Smooth muscle cell (in vitro differentiated cells): Measurements from ENCODE around the gene TYW5. TPM values are rescaled to one million over a fixed set of nuclear protein-coding genes. Genes with fewer than 3 reads are reported as not detected.

ENCODE experiments used
- DNase-seq: peaks from one replicate; lab custom pipeline; 2025; ENCODE audit not compliant: unreplicated experiment; lab: John Stamatoyannopoulos, UW
- H2AFZ ChIP-seq: fragments of 200-600 bp; sonication (generic); 2 replicates; pipeline ENCODE4 v1.6.0; 2016; ENCODE audit warnings: antibody characterized with exemption, low read depth, mild to moderate bottlenecking
- H3F3A ChIP-seq: fragments of 200-600 bp; sonication (generic); 2 replicates; pipeline ENCODE4 v1.6.0; 2017; ENCODE audit warnings: antibody characterized with exemption, low read depth
- H3K27ac ChIP-seq: fragments of 200-600 bp; sonication (generic); 2 replicates; pipeline ENCODE4 v1.5.1; 2016; ENCODE audit warnings: low read depth, mild to moderate bottlenecking
- H3K27me3 ChIP-seq: fragments of 200-600 bp; sonication (generic); 2 replicates; pipeline ENCODE4 v1.6.1; 2016; ENCODE audit warnings: low read depth, mild to moderate bottlenecking
- H3K36me3 ChIP-seq: fragments of 200-600 bp; sonication (generic); 2 replicates; pipeline ENCODE4 v1.5.1; 2016; ENCODE audit warnings: low read depth
- H3K4me1 ChIP-seq: fragments of 200-600 bp; sonication (generic); 2 replicates; pipeline ENCODE4 v1.5.1; 2016; ENCODE audit warnings: low read depth
- H3K4me2 ChIP-seq: fragments of 200-600 bp; sonication (generic); 2 replicates; pipeline ENCODE4 v1.6.0; 2016; ENCODE audit warnings: mild to moderate bottlenecking
- H3K4me3 ChIP-seq: fragments of 200-600 bp; sonication (generic); 2 replicates; pipeline ENCODE4 v1.5.1; 2016; ENCODE audit warnings: mild to moderate bottlenecking
- H3K79me2 ChIP-seq: fragments of 200-600 bp; sonication (generic); 2 replicates; pipeline ENCODE4 v1.6.0; 2016; ENCODE audit warnings: low read depth, mild to moderate bottlenecking
- H3K9ac ChIP-seq: fragments of 200-600 bp; sonication (generic); 2 replicates; pipeline ENCODE4 v1.6.0; 2016; ENCODE audit warnings: low read depth
- H3K9me3 ChIP-seq: fragments of 200-600 bp; sonication (generic); replicated peaks from 2 replicates; pipeline ENCODE4 v1.5.1; 2016; ENCODE audit warnings: low read depth
- H4K20me1 ChIP-seq: fragments of 200-600 bp; sonication (generic); 2 replicates; pipeline ENCODE4 v1.6.0; 2016; ENCODE audit warnings: low read depth
- CTCF ChIP-seq: fragments of 200-600 bp; sonication (generic); IDR thresholded peaks from 2 replicates; pipeline ENCODE4 v1.5.1; 2017; ENCODE audit warnings: borderline replicate concordance, mild to moderate bottlenecking, antibody characterized with exemption; ENCODE audit not compliant: insufficient read depth, poor library complexity, severe bottlenecking
- WGBS: methylation state at CpG from one replicate; pipeline ENCODE4 v1.1.7; 2016; ENCODE audit warnings: low lambda C conversion rate; 5-methylcytosine and 5-hydroxymethylcytosine counted together
- polyA plus RNA-seq: library from polyadenylated mRNA; unstranded; fragments of >200 nt; fragmentation: Nextera tagmentation; extraction: Ambion mirVana; gene quantifications from 2 replicates; pipeline ENCODE4 v1.2.1, GENCODE V29; 2016
- total RNA-seq: library from RNA; depleted of rRNA; stranded (reverse); fragments of >200 nt; gene quantifications from 2 replicates; pipeline ENCODE4 v1.2.3, GENCODE V29; 2014

The TYW5 gene
- total and polyA plus RNA-seq, 2 experiments from 2014 or later, result 6.6 to 14.6 TPM

GRCh38 chr2:199943373-199943772 lies 11.9 kb downstream of the TYW5 start:
- no peak for TF ChIP-seq CTCF
- Histone ChIP-seq H3F3A (no peaks in the 10 kb centered on the region), H3K9ac (no peak overlapping the region), H3K4me2 (no peak overlapping the region), H3K79me2 (no peaks in the 10 kb centered on the region), H3K9me3 (no peaks in the 10 kb centered on the region), H4K20me1 (peaks cover 20% of the 10 kb centered on the region), H3K4me1 (no peaks in the 10 kb centered on the region), H3K27ac (no peak overlapping the region), H3K4me3 (no peak overlapping the region), H3K36me3 (peaks cover 2% of the 10 kb centered on the region), H3K27me3 (no peaks in the 10 kb centered on the region), H2AFZ (no peak overlapping the region)
- 96% methylated on average over 4 of the region's 4 CpGs for WGBS
- no peak for DNase-seq

GRCh38 chr2:199940373-199940772 lies 14.9 kb downstream of the TYW5 start:
- 91% methylated on average over 2 of the region's 2 CpGs for WGBS
- Histone ChIP-seq H3K4me2 (no peak overlapping the region), H3K4me1 (no peaks in the 10 kb centered on the region), H3F3A (no peaks in the 10 kb centered on the region), H3K9me3 (no peaks in the 10 kb centered on the region), H3K9ac (no peak overlapping the region), H3K4me3 (no peak overlapping the region), H3K27me3 (no peaks in the 10 kb centered on the region), H2AFZ (no peak overlapping the region), H3K36me3 (peaks cover 4% of the 10 kb centered on the region), H3K27ac (no peak overlapping the region), H3K79me2 (peaks cover 4% of the 10 kb centered on the region), H4K20me1 (peaks cover 17% of the 10 kb centered on the region)
- TF ChIP-seq CTCF, result peak; percentile 31
- DNase-seq, result no peak

GRCh38 chr2:199936554-199936953 lies 18.7 kb downstream of the TYW5 start:
- Histone ChIP-seq H3K9ac (no peak overlapping the region), H2AFZ (no peak overlapping the region), H3K9me3 (no peaks in the 10 kb centered on the region), H3F3A (peaks cover 5% of the 10 kb centered on the region), H3K36me3 (peaks cover 17% of the 10 kb centered on the region), H3K4me2 (no peak overlapping the region), H4K20me1 (peaks cover 20% of the 10 kb centered on the region), H3K4me3 (no peak overlapping the region), H3K79me2 (peaks cover 4% of the 10 kb centered on the region), H3K27me3 (no peaks in the 10 kb centered on the region), H3K4me1 (peaks cover 4% of the 10 kb centered on the region), H3K27ac (no peak overlapping the region)
- no peak for TF ChIP-seq CTCF
- no peak for DNase-seq
- 92% methylated on average over 2 of the region's 2 CpGs for WGBS

GRCh38 chr2:199933466-199933865 lies 21.8 kb downstream of the TYW5 start:
- no peak for DNase-seq
- H4K20me1 ChIP-seq, result peaks cover 7% of the 10 kb centered on the region
- 80% methylated on average over 3 of the region's 3 CpGs for WGBS

More at GRCh38 chr2:199933466-199933865, 21.8 kb downstream of the TYW5 start:
- Histone ChIP-seq H3K9ac (no peak overlapping the region), H3F3A (peaks cover 5% of the 10 kb centered on the region), H3K4me1 (peaks cover 4% of the 10 kb centered on the region), H3K4me3 (no peak overlapping the region), H2AFZ (no peak overlapping the region), H3K79me2 (peaks cover 4% of the 10 kb centered on the region), H3K36me3 (peaks cover 21% of the 10 kb centered on the region), H3K27me3 (no peaks in the 10 kb centered on the region), H3K4me2 (no peak overlapping the region), H3K9me3 (no peaks in the 10 kb centered on the region), H3K27ac (peak overlapping the region; percentile 28)
- no peak for TF ChIP-seq CTCF
